HepG2 (cell line): ENCODE results near the gene MAML1. TPM values are rescaled to one million over a fixed set of nuclear protein-coding genes. Genes with fewer than 3 reads are reported as not detected.

Source experiments
- ATM ChIP-seq: fragments of 450-650 bp; IDR thresholded peaks from 2 replicates; pipeline ENCODE4 v1.7.1; 2017; ENCODE audit warnings: mild to moderate bottlenecking, borderline replicate concordance
- CSRNP1 ChIP-seq: sonication (generic); formaldehyde crosslinking; IDR thresholded peaks from 2 replicates; pipeline ENCODE4 v1.8.1; 2023; ENCODE audit warnings: mild to moderate bottlenecking, missing genetic modification reagents
- DBP ChIP-seq: sonication (generic); formaldehyde crosslinking; IDR thresholded peaks from 2 replicates; pipeline ENCODE4 v1.4.0; 2020; ENCODE audit warnings: missing genetic modification reagents; ENCODE audit errors: not compliant biosample characterization
- NFYB ChIP-seq: sonication (generic); formaldehyde crosslinking; IDR thresholded peaks from 2 replicates; pipeline ENCODE4 v1.4.0; 2020; ENCODE audit warnings: missing genetic modification reagents
- NR0B2 ChIP-seq: sonication (generic); formaldehyde crosslinking; IDR thresholded peaks from 2 replicates; pipeline ENCODE4 v1.4.0; 2020; ENCODE audit warnings: mild to moderate bottlenecking, missing genetic modification reagents
- SP2 ChIP-seq: sonication (generic); formaldehyde crosslinking; IDR thresholded peaks from 2 replicates; pipeline ENCODE4 v1.5.1; 2020; ENCODE audit warnings: mild to moderate bottlenecking, missing genetic modification reagents
- THAP9 ChIP-seq: sonication (generic); formaldehyde crosslinking; IDR thresholded peaks from 2 replicates; pipeline ENCODE4; 2020; ENCODE audit warnings: missing genetic modification reagents, mild to moderate bottlenecking, borderline replicate concordance
- ZKSCAN8 ChIP-seq: IDR thresholded peaks from 2 replicates; pipeline ENCODE4 v1.6.1; 2016; ENCODE audit warnings: borderline replicate concordance, missing genetic modification reagents, missing compliant biosample characterization
- ZNF713 ChIP-seq: sonication (generic); formaldehyde crosslinking; IDR thresholded peaks from 2 replicates; pipeline ENCODE4 v1.4.0; 2020; ENCODE audit warnings: mild to moderate bottlenecking, missing genetic modification reagents
- polyA plus RNA-seq, 8 experiments: library from polyadenylated mRNA; depleted of rRNA in 3 of 8; stranded (reverse) in 7 of 8; unstranded in 1 of 8; fragments of >200 nt; fragmentation: Illumina TruSeq in 4 of 8; extraction: Trizol in 4 of 8; gene quantifications; 2 replicates each; pipeline versions ENCODE4 v1.2.1 to v1.2.3, GENCODE V29; 2011 to 2016; ENCODE audit warnings: low read depth in 4 of 8, missing spikeins in 1 of 8, mixed read lengths in 1 of 8; ENCODE audit not compliant: insufficient read depth in 1 of 8
- total RNA-seq, 5 experiments: library from RNA; depleted of rRNA; stranded (reverse); fragments of >200 nt; fragmentation: Illumina TruSeq; extraction: Trizol; gene quantifications; 2 replicates each; pipeline ENCODE4 v1.2.3, GENCODE V29; 2016; ENCODE audit warnings: low read depth in 1 of 5
- TF ChIP-seq, protein P1 (sequence below): sonication (generic); formaldehyde crosslinking; IDR thresholded peaks from 2 replicates; pipeline ENCODE4 v1.5.0; 2020; ENCODE audit warnings: mild to moderate bottlenecking, missing genetic modification reagents
- TF ChIP-seq, protein P2 (sequence below): sonication (generic); formaldehyde crosslinking; IDR thresholded peaks from 2 replicates; pipeline ENCODE4 v1.4.0; 2020; ENCODE audit warnings: mild to moderate bottlenecking, missing genetic modification reagents
- TF ChIP-seq, protein P3 (sequence below): sonication (generic); formaldehyde crosslinking; IDR thresholded peaks from 2 replicates; pipeline ENCODE4 v1.5.1; 2020; ENCODE audit warnings: mild to moderate bottlenecking, missing genetic modification reagents, borderline replicate concordance
- TF ChIP-seq, protein P4 (sequence below): sonication (generic); formaldehyde crosslinking; IDR thresholded peaks from 2 replicates; pipeline ENCODE4 v1.8.0; 2022; ENCODE audit warnings: missing genetic modification reagents, mild to moderate bottlenecking, borderline replicate concordance
- TF ChIP-seq, protein P5 (sequence below): sonication (generic); formaldehyde crosslinking; conservative IDR thresholded peaks from 2 replicates; pipeline ENCODE4 v1.4.0; 2020; ENCODE audit warnings: missing genetic modification reagents

Gene MAML1
- total and polyA plus RNA-seq, 2 of the 13 experiments (the other 11 are each of a cell fraction or from before 2014, with no cell fraction given) = 10.0 to 10.8 TPM

DNA sequence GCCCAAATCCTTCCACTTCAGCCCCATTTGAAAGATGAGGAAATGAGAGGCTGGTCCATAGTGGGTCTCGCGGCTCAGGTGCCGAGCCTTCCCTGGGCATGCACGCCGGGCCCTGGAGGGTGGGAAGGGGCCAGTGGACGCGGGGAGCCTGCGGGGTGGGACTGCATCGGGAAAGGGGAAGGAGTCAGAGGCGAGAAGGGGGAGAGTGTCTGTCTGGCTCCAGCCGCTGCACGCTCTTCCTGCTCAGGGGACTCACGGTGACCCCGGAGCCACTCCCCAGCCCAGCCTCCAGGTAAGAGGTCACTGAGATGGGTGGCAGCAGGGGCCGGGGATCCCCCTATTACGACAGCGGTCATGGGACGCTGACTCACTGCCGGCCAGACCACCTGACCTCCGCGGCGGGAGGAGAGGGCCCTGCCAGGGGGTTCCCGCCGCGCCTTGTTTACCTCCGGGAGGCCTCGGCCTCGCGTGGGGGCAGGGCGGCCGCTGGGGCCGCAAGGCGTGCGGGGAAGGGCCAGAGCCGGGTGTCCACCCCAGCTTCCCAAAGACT lies 86.2 kb downstream of the MAML1 start (continued):
- TF ChIP-seq, protein P1, sequence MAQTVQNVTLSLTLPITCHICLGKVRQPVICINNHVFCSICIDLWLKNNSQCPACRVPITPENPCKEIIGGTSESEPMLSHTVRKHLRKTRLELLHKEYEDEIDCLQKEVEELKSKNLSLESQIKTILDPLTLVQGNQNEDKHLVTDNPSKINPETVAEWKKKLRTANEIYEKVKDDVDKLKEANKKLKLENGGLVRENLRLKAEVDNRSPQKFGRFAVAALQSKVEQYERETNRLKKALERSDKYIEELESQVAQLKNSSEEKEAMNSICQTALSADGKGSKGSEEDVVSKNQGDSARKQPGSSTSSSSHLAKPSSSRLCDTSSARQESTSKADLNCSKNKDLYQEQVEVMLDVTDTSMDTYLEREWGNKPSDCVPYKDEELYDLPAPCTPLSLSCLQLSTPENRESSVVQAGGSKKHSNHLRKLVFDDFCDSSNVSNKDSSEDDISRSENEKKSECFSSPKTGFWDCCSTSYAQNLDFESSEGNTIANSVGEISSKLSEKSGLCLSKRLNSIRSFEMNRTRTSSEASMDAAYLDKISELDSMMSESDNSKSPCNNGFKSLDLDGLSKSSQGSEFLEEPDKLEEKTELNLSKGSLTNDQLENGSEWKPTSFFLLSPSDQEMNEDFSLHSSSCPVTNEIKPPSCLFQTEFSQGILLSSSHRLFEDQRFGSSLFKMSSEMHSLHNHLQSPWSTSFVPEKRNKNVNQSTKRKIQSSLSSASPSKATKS (CRISPR knock-in tag) = no peak; the same call in 1 of the 2 replicates
- TF ChIP-seq THAP9 (CRISPR knock-in tag) (no peak), NR0B2 (CRISPR knock-in tag) (no peak), ATM (no peak), ZNF713 (CRISPR knock-in tag) (no peak), DBP (no peak), SP2 (CRISPR knock-in tag) (0 out of 2 replicates have a peak, but pooled peaks have one; percentile 31), CSRNP1 (peak; percentile 85; the same call in 1 of the 2 replicates), ZKSCAN8 (CRISPR knock-in tag) (peak; percentile 60; the same call in 1 of the 2 replicates), NFYB (CRISPR knock-in tag) (no peak; the same call in 1 of the 2 replicates)
- TF ChIP-seq, protein P2, sequence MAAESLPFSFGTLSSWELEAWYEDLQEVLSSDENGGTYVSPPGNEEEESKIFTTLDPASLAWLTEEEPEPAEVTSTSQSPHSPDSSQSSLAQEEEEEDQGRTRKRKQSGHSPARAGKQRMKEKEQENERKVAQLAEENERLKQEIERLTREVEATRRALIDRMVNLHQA (CRISPR knock-in tag) = no peak
- TF ChIP-seq, protein P3, sequence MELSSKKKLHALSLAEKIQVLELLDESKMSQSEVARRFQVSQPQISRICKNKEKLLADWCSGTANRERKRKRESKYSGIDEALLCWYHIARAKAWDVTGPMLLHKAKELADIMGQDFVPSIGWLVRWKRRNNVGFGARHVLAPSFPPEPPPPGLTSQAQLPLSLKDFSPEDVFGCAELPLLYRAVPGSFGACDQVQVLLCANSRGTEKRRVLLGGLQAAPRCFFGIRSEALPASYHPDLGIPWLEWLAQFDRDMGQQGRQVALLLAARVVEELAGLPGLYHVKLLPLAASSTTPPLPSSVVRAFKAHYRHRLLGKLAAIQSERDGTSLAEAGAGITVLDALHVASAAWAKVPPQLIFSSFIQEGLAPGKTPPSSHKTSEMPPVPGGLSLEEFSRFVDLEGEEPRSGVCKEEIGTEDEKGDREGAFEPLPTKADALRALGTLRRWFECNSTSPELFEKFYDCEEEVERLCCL (CRISPR knock-in tag) = 0 out of 2 replicates have a peak, but pooled peaks have one; percentile 9
- TF ChIP-seq, protein P4, sequence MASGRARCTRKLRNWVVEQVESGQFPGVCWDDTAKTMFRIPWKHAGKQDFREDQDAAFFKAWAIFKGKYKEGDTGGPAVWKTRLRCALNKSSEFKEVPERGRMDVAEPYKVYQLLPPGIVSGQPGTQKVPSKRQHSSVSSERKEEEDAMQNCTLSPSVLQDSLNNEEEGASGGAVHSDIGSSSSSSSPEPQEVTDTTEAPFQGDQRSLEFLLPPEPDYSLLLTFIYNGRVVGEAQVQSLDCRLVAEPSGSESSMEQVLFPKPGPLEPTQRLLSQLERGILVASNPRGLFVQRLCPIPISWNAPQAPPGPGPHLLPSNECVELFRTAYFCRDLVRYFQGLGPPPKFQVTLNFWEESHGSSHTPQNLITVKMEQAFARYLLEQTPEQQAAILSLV (CRISPR knock-in tag) = peak; percentile 92
- TF ChIP-seq, protein P5, sequence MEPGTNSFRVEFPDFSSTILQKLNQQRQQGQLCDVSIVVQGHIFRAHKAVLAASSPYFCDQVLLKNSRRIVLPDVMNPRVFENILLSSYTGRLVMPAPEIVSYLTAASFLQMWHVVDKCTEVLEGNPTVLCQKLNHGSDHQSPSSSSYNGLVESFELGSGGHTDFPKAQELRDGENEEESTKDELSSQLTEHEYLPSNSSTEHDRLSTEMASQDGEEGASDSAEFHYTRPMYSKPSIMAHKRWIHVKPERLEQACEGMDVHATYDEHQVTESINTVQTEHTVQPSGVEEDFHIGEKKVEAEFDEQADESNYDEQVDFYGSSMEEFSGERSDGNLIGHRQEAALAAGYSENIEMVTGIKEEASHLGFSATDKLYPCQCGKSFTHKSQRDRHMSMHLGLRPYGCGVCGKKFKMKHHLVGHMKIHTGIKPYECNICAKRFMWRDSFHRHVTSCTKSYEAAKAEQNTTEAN (CRISPR knock-in tag) = 0 out of 2 replicates have a peak, but pooled peaks have one; percentile 23
